OCI-LY1 (cell line): ENCODE data around the gene TNFRSF14.

Experiments
- EZH2 ChIP-seq: fragments of 200-600 bp; sonication (generic), shearing (Covaris generic); IDR thresholded peaks from 2 replicates; pipeline ENCODE4 v1.8.0; 2017; ENCODE audit warnings: borderline replicate concordance, mixed run types, mild to moderate bottlenecking, antibody characterized with exemption, low read length, moderate library complexity, mixed read lengths
- TF ChIP-seq, protein P1 (sequence below): fragments of 200-600 bp; sonication (generic), shearing (Covaris generic); IDR thresholded peaks from 2 replicates; pipeline ENCODE4 v1.5.1; 2017; ENCODE audit warnings: mild to moderate bottlenecking, antibody characterized with exemption, low read length, moderate library complexity, mixed read lengths

GRCh38 chr1:2598329-2598931, 42.3 kb downstream of the TNFRSF14 start:
- TF ChIP-seq, protein P1, sequence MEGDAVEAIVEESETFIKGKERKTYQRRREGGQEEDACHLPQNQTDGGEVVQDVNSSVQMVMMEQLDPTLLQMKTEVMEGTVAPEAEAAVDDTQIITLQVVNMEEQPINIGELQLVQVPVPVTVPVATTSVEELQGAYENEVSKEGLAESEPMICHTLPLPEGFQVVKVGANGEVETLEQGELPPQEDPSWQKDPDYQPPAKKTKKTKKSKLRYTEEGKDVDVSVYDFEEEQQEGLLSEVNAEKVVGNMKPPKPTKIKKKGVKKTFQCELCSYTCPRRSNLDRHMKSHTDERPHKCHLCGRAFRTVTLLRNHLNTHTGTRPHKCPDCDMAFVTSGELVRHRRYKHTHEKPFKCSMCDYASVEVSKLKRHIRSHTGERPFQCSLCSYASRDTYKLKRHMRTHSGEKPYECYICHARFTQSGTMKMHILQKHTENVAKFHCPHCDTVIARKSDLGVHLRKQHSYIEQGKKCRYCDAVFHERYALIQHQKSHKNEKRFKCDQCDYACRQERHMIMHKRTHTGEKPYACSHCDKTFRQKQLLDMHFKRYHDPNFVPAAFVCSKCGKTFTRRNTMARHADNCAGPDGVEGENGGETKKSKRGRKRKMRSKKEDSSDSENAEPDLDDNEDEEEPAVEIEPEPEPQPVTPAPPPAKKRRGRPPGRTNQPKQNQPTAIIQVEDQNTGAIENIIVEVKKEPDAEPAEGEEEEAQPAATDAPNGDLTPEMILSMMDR, result no peak
- TF ChIP-seq EZH2, result no peak
